GM23338 (cell line): ENCODE data around the gene ZNFX1. TPM values are rescaled to one million over a fixed set of nuclear protein-coding genes. Genes with fewer than 3 reads are reported as not detected.

Source experiments
- ATAC-seq: fragments of 200-7000 bp; cut with Tn5 transposase; 3 replicates; pipeline ENCODE4 v1.9.1; 2020
- DNase-seq: peaks from one replicate; pipeline ENCODE4 v3.0.0-alpha.2; 2015; ENCODE audit warnings: low spot score
- H2AFZ ChIP-seq: fragments of 200-600 bp; sonication (generic); 2 replicates; pipeline ENCODE4 v1.8.0; 2016; ENCODE audit warnings: antibody characterized with exemption, mild to moderate bottlenecking, moderate library complexity
- H3F3A ChIP-seq: fragments of 200-600 bp; sonication (generic); replicated peaks from 2 replicates; pipeline ENCODE4 v1.8.0; 2017; ENCODE audit warnings: antibody characterized with exemption, mixed run types, low read depth
- H3K27ac ChIP-seq: fragments of 200-600 bp; sonication (generic); 2 replicates; pipeline ENCODE4 v1.6.1; 2016; ENCODE audit warnings: low read depth
- H3K27me3 ChIP-seq: fragments of 200-600 bp; sonication (generic); 2 replicates; pipeline ENCODE4 v1.8.0; 2016; ENCODE audit warnings: mild to moderate bottlenecking, mixed run types, moderate library complexity; ENCODE audit not compliant: insufficient read depth
- H3K36me3 ChIP-seq: fragments of 200-600 bp; sonication (generic); 2 replicates; pipeline ENCODE4 v1.8.0; 2016; ENCODE audit warnings: mild to moderate bottlenecking; ENCODE audit not compliant: insufficient read depth
- H3K4me1 ChIP-seq: fragments of 200-600 bp; sonication (generic); 2 replicates; pipeline ENCODE4 v1.8.0; 2016; ENCODE audit warnings: mild to moderate bottlenecking, moderate library complexity; ENCODE audit not compliant: insufficient read depth
- H3K4me2 ChIP-seq: fragments of 200-600 bp; sonication (generic); 2 replicates; pipeline ENCODE4 v1.7.1; 2017; ENCODE audit warnings: mixed run types
- H3K4me3 ChIP-seq: fragments of 200-600 bp; sonication (generic); 2 replicates; pipeline ENCODE4 v1.6.1; 2016; ENCODE audit warnings: mixed run types
- H3K79me2 ChIP-seq: fragments of 200-600 bp; sonication (generic); replicated peaks from 2 replicates; pipeline ENCODE4 v1.8.0; 2017; ENCODE audit warnings: mild to moderate bottlenecking; ENCODE audit not compliant: insufficient read depth
- H3K9me2 ChIP-seq: fragments of 200-600 bp; sonication (generic); 2 replicates; pipeline ENCODE4 v1.8.0; 2017; ENCODE audit not compliant: insufficient read depth
- H4K20me1 ChIP-seq: fragments of 200-600 bp; sonication (generic); replicated peaks from 2 replicates; pipeline ENCODE4 v1.8.0; 2017; ENCODE audit warnings: mild to moderate bottlenecking; ENCODE audit not compliant: insufficient read depth
- H3K27ac Mint-ChIP-seq: 2 replicates; pipeline ENCODE4 v1.8.0; 2020; ENCODE audit warnings: inconsistent platforms, mild to moderate bottlenecking, moderate library complexity, mixed read lengths
- H3K27me3 Mint-ChIP-seq: 3 replicates; pipeline ENCODE4 v1.8.0; 2022; ENCODE audit warnings: low read depth, mild to moderate bottlenecking, moderate library complexity, mixed read lengths, inconsistent platforms; ENCODE audit not compliant: insufficient read depth, poor library complexity
- H3K36me3 Mint-ChIP-seq: 3 replicates; pipeline ENCODE4 v1.8.0; 2021; ENCODE audit warnings: low read depth, mild to moderate bottlenecking, inconsistent platforms, moderate library complexity, mixed read lengths
- H3K4me1 Mint-ChIP-seq: 3 replicates; pipeline ENCODE4 v1.8.0; 2020; ENCODE audit warnings: mild to moderate bottlenecking, inconsistent platforms, mixed read lengths
- H3K4me3 Mint-ChIP-seq: 3 replicates; pipeline ENCODE4 v1.8.0; 2021; ENCODE audit warnings: moderate library complexity, mild to moderate bottlenecking, inconsistent platforms, mixed read lengths
- H3K9me3 Mint-ChIP-seq: 3 replicates; pipeline ENCODE4 v1.8.0; 2020; ENCODE audit warnings: moderate library complexity, mild to moderate bottlenecking, inconsistent platforms, mixed read lengths
- CREB1 ChIP-seq: fragments of 250-450 bp; sonication (Bioruptor Pico); IDR thresholded peaks from 2 replicates; pipeline ENCODE4 v1.5.0; 2020; ENCODE audit warnings: low read depth, mild to moderate bottlenecking, moderate library complexity
- EZH2phosphoT487 ChIP-seq: fragments of 200-600 bp; sonication (generic); IDR thresholded peaks from one replicate; pipeline ENCODE4 v1.8.1; 2018; ENCODE audit warnings: antibody characterized with exemption; ENCODE audit not compliant: unreplicated experiment
- NANOG ChIP-seq: IDR thresholded peaks from 2 replicates; pipeline ENCODE4 v1.6.1; 2016; ENCODE audit warnings: antibody characterized with exemption, borderline replicate concordance
- STAT1 ChIP-seq: IDR thresholded peaks from one replicate; pipeline ENCODE4 v1.6.1; 2016; ENCODE audit warnings: antibody characterized with exemption; ENCODE audit not compliant: unreplicated experiment
- ZNF114 ChIP-seq: fragments of 250-450 bp; sonication (Bioruptor Pico); IDR thresholded peaks from 2 replicates; pipeline ENCODE4 v1.5.0; 2020; ENCODE audit warnings: mild to moderate bottlenecking, moderate library complexity
- ZNF331 ChIP-seq: fragments of 250-450 bp; sonication (Bioruptor Pico); IDR thresholded peaks from 2 replicates; pipeline ENCODE4 v1.5.0; 2020; ENCODE audit warnings: low read depth, mild to moderate bottlenecking, moderate library complexity
- polyA plus RNA-seq: library from polyadenylated mRNA; unstranded; fragments of >200 nt; fragmentation: Nextera tagmentation; extraction: Ambion mirVana; gene quantifications from 2 replicates; pipeline ENCODE4 v1.2.1, GENCODE V29; 2016
- total RNA-seq: library from RNA; depleted of rRNA; stranded (reverse); fragments of >200 nt; shearing (Covaris generic); gene quantifications from 2 replicates; pipeline ENCODE4 v1.2.3, GENCODE V29; 2014
- TF ChIP-seq, protein P1 (sequence below): fragments of 250-450 bp; sonication (Bioruptor Pico); IDR thresholded peaks from 2 replicates; pipeline ENCODE4 v1.5.0; 2020; ENCODE audit warnings: mild to moderate bottlenecking, moderate library complexity
- TF ChIP-seq, protein P2 (sequence below): IDR thresholded peaks from 2 replicates; pipeline ENCODE4 v1.6.1; 2016; ENCODE audit warnings: antibody characterized with exemption
- TF ChIP-seq, protein P3 (sequence below), 2 experiments: fragments of 200-600 bp in 1 of 2; sonication (generic) in 1 of 2; conservative IDR thresholded peaks; 2 replicates each; pipeline versions ENCODE4 v1.5.1 to v1.6.1; 2016 to 2017; ENCODE audit warnings: antibody characterized with exemption in 2 of 2, low read depth in 2 of 2, mild to moderate bottlenecking in 2 of 2, moderate library complexity in 1 of 2
- TF ChIP-seq, protein P4 (sequence below): IDR thresholded peaks from one replicate; pipeline ENCODE4 v1.6.1; 2018; ENCODE audit warnings: antibody characterized with exemption; ENCODE audit not compliant: unreplicated experiment

Gene ZNFX1
- total and polyA plus RNA-seq, 2 experiments from 2014 or later, result 6.1 to 12.1 TPM

DNA sequence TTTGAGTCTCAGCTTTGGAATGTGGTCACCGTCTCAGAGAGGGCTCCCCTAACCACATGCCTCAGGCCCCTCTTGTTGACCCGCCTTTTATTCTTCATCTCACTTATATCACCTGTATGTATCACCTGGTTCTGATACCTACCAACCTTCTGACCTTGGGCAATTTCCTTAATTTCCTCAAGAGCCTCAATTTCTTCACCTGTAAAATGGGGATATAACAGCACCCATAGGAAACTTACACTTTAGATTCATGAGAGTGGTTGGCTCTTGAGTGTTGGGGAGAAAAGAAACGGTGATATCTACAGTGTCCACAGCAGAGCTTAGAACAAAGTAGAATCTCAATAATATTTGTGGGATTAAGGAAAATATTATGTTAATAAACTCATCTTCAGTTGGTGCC is 62.6 kb downstream of the ZNFX1 start:
- Mint-ChIP-seq H3K4me3 (no peak overlapping the region), H3K27me3 (peaks cover 9% of the 10 kb centered on the region), H3K27ac (no peak overlapping the region), H3K9me3 (peaks cover 6% of the 10 kb centered on the region), H3K4me1 (peaks cover 10% of the 10 kb centered on the region), H3K36me3 (peaks cover 2% of the 10 kb centered on the region; the same call in 1 of the 3 replicates)
- DNase-seq (no peak), ATAC-seq (no peak)
- peaks cover 8% of the 10 kb centered on the region for H3K79me2 ChIP-seq
- no peak overlapping the region for H3K27ac ChIP-seq
- H3K4me2 ChIP-seq, result no peak overlapping the region
- H3K4me1 ChIP-seq, result peaks cover 5% of the 10 kb centered on the region
- peaks cover 3% of the 10 kb centered on the region; the same call in 1 of the 2 replicates for H3K9me2 ChIP-seq
- no peaks in the 10 kb centered on the region for H3K27me3 ChIP-seq
- TF ChIP-seq, protein P1, sequence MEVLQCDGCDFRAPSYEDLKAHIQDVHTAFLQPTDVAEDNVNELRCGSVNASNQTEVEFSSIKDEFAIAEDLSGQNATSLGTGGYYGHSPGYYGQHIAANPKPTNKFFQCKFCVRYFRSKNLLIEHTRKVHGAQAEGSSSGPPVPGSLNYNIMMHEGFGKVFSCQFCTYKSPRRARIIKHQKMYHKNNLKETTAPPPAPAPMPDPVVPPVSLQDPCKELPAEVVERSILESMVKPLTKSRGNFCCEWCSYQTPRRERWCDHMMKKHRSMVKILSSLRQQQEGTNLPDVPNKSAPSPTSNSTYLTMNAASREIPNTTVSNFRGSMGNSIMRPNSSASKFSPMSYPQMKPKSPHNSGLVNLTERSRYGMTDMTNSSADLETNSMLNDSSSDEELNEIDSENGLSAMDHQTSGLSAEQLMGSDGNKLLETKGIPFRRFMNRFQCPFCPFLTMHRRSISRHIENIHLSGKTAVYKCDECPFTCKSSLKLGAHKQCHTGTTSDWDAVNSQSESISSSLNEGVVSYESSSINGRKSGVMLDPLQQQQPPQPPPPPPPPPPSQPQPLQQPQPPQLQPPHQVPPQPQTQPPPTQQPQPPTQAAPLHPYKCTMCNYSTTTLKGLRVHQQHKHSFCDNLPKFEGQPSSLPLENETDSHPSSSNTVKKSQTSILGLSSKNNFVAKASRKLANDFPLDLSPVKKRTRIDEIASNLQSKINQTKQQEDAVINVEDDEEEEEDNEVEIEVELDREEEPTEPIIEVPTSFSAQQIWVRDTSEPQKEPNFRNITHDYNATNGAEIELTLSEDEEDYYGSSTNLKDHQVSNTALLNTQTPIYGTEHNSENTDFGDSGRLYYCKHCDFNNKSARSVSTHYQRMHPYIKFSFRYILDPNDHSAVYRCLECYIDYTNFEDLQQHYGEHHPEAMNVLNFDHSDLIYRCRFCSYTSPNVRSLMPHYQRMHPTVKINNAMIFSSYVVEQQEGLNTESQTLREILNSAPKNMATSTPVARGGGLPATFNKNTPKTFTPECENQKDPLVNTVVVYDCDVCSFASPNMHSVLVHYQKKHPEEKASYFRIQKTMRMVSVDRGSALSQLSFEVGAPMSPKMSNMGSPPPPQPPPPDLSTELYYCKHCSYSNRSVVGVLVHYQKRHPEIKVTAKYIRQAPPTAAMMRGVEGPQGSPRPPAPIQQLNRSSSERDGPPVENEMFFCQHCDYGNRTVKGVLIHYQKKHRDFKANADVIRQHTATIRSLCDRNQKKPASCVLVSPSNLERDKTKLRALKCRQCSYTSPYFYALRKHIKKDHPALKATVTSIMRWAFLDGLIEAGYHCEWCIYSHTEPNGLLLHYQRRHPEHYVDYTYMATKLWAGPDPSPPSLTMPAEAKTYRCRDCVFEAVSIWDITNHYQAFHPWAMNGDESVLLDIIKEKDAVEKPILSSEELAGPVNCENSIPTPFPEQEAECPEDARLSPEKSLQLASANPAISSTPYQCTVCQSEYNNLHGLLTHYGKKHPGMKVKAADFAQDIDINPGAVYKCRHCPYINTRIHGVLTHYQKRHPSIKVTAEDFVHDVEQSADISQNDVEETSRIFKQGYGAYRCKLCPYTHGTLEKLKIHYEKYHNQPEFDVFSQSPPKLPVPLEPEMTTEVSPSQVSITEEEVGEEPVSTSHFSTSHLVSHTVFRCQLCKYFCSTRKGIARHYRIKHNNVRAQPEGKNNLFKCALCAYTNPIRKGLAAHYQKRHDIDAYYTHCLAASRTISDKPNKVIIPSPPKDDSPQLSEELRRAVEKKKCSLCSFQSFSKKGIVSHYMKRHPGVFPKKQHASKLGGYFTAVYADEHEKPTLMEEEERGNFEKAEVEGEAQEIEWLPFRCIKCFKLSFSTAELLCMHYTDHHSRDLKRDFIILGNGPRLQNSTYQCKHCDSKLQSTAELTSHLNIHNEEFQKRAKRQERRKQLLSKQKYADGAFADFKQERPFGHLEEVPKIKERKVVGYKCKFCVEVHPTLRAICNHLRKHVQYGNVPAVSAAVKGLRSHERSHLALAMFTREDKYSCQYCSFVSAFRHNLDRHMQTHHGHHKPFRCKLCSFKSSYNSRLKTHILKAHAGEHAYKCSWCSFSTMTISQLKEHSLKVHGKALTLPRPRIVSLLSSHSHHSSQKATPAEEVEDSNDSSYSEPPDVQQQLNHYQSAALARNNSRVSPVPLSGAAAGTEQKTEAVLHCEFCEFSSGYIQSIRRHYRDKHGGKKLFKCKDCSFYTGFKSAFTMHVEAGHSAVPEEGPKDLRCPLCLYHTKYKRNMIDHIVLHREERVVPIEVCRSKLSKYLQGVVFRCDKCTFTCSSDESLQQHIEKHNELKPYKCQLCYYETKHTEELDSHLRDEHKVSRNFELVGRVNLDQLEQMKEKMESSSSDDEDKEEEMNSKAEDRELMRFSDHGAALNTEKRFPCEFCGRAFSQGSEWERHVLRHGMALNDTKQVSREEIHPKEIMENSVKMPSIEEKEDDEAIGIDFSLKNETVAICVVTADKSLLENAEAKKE, result no peak
- TF ChIP-seq STAT1 (no peak), EZH2phosphoT487 (no peak), CREB1 (CRISPR knock-in tag) (no peak), NANOG (no peak), ZNF331 (CRISPR knock-in tag) (no peak), ZNF114 (CRISPR knock-in tag) (no peak)
- TF ChIP-seq, protein P2, sequence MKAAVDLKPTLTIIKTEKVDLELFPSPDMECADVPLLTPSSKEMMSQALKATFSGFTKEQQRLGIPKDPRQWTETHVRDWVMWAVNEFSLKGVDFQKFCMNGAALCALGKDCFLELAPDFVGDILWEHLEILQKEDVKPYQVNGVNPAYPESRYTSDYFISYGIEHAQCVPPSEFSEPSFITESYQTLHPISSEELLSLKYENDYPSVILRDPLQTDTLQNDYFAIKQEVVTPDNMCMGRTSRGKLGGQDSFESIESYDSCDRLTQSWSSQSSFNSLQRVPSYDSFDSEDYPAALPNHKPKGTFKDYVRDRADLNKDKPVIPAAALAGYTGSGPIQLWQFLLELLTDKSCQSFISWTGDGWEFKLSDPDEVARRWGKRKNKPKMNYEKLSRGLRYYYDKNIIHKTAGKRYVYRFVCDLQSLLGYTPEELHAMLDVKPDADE, result no peak
- TF ChIP-seq, protein P3, sequence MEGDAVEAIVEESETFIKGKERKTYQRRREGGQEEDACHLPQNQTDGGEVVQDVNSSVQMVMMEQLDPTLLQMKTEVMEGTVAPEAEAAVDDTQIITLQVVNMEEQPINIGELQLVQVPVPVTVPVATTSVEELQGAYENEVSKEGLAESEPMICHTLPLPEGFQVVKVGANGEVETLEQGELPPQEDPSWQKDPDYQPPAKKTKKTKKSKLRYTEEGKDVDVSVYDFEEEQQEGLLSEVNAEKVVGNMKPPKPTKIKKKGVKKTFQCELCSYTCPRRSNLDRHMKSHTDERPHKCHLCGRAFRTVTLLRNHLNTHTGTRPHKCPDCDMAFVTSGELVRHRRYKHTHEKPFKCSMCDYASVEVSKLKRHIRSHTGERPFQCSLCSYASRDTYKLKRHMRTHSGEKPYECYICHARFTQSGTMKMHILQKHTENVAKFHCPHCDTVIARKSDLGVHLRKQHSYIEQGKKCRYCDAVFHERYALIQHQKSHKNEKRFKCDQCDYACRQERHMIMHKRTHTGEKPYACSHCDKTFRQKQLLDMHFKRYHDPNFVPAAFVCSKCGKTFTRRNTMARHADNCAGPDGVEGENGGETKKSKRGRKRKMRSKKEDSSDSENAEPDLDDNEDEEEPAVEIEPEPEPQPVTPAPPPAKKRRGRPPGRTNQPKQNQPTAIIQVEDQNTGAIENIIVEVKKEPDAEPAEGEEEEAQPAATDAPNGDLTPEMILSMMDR (conservative IDR thresholded peaks at IDR 0.05; ENCODE audit: low read depth in 2 of 2), result no peak
- TF ChIP-seq, protein P4, sequence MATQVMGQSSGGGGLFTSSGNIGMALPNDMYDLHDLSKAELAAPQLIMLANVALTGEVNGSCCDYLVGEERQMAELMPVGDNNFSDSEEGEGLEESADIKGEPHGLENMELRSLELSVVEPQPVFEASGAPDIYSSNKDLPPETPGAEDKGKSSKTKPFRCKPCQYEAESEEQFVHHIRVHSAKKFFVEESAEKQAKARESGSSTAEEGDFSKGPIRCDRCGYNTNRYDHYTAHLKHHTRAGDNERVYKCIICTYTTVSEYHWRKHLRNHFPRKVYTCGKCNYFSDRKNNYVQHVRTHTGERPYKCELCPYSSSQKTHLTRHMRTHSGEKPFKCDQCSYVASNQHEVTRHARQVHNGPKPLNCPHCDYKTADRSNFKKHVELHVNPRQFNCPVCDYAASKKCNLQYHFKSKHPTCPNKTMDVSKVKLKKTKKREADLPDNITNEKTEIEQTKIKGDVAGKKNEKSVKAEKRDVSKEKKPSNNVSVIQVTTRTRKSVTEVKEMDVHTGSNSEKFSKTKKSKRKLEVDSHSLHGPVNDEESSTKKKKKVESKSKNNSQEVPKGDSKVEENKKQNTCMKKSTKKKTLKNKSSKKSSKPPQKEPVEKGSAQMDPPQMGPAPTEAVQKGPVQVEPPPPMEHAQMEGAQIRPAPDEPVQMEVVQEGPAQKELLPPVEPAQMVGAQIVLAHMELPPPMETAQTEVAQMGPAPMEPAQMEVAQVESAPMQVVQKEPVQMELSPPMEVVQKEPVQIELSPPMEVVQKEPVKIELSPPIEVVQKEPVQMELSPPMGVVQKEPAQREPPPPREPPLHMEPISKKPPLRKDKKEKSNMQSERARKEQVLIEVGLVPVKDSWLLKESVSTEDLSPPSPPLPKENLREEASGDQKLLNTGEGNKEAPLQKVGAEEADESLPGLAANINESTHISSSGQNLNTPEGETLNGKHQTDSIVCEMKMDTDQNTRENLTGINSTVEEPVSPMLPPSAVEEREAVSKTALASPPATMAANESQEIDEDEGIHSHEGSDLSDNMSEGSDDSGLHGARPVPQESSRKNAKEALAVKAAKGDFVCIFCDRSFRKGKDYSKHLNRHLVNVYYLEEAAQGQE, result no peak
- H2AFZ ChIP-seq, result no peak overlapping the region
- H3K4me3 ChIP-seq, result no peak overlapping the region
- H3K36me3 ChIP-seq, result no peaks in the 10 kb centered on the region
- H4K20me1 ChIP-seq, result 0 out of 2 replicates have a peak, but pooled peaks cover 3% of the 10 kb centered on the region
- H3F3A ChIP-seq, result no peaks in the 10 kb centered on the region
